ENCODE results near the gene SEC24C. TPM values are rescaled to one million over a fixed set of nuclear protein-coding genes. Genes with fewer than 3 reads are reported as not detected.
A peak's percentile ranks its signal among the peaks of the same experiment; 100 is the strongest.

The SEC24C gene
- total RNA-seq, 6 experiments from 2014 or later = 90.8 to 108 (median 97.7) TPM

DNA sequence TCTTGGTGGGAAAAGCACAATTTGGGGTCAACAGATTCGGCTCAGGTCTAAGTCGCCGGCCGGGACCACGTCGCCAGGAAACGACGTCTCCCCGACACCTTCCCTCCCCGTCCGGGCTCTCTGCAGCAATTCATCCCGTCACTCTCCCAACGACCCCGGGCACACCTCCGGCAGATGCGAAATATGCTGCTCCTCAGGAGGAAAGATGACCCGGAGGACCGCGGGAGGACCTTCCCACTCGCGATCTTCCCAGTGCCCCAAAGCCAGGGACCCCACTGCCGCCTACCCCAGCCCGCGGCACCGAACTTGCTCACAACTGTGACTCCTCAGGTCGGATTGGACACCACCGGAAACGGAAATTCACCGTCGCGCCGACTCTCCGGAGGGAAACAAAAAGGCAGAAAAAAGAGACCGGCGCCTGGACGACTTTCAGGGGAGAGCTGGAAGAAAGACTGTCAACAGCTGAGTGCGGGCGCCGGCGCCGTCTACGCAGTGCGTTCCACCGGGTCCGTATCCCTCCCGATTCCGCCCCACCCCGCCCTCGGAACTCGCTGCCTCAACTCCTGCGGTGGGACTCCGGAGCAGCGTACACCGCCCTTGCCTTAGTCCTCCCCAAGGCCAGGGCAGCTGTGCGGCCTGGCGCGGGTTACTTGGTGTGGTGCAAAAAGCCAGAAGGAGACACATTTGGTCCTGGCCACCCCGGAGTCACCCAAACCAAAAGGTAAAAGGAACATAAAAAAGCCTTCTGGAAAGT lies 13.8 kb upstream of the SEC24C start:
- Mint-ChIP-seq H3K4me1 (ENCODE audit: low read depth) (0 out of 2 replicates have a peak, but pooled peaks cover 4% of the 10 kb centered on the region), H3K9me3 (no peaks in the 10 kb centered on the region), H3K27me3 (ENCODE audit: insufficient read depth) (peaks cover 2% of the 10 kb centered on the region), H3K4me3 (peak overlapping the region; percentile 99), H3K27ac (peak overlapping the region; percentile 98), H3K36me3 (ENCODE audit: low read depth) (peaks cover 9% of the 10 kb centered on the region)
- TF ChIP-seq, protein P1, sequence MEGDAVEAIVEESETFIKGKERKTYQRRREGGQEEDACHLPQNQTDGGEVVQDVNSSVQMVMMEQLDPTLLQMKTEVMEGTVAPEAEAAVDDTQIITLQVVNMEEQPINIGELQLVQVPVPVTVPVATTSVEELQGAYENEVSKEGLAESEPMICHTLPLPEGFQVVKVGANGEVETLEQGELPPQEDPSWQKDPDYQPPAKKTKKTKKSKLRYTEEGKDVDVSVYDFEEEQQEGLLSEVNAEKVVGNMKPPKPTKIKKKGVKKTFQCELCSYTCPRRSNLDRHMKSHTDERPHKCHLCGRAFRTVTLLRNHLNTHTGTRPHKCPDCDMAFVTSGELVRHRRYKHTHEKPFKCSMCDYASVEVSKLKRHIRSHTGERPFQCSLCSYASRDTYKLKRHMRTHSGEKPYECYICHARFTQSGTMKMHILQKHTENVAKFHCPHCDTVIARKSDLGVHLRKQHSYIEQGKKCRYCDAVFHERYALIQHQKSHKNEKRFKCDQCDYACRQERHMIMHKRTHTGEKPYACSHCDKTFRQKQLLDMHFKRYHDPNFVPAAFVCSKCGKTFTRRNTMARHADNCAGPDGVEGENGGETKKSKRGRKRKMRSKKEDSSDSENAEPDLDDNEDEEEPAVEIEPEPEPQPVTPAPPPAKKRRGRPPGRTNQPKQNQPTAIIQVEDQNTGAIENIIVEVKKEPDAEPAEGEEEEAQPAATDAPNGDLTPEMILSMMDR (IDR thresholded peaks at IDR 0.05) = no peak
- peak; percentile 91 for DNase-seq

DNA sequence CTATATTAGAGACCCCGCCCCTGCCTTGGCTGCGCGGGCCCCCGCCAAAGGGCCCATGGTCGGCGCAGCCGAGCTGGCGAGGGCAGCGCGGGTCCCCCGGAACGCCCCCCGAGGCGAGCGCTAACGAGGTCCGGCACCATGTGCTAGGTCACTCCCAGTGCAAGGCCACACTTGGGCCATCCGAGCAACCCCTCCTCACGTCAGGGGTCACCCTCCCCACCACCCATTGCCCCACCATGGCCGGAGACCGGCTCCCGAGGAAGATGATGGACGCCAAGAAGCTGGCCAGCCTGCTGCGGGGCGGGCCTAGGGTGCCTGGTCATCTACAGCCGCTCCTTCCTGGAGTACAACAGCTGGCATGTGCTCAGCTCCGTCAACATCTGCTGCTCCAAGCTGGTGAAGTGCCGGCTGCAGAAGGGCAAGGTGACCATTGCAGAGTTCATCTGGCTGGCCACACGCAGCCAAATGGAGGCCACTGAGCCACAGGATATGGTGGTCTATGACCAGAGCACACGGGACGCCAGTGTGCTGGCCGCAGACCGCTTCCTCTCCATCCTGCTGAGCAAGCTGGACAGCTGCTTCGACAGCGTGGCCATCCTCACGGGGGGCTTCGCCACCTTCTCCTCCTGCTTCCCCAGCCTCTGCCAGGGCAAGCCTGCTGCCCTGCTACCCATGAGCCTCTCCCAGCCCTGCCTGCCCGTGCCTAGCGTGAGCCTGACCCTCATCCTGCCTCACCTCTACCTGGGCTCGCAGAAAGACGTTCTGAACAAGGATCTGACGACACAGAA lies 12.4 kb upstream of the SEC24C start:
- H3K4me3 Mint-ChIP-seq = peak overlapping the region; percentile 55
- H3K27me3 Mint-ChIP-seq (ENCODE audit: insufficient read depth) = peaks cover 2% of the 10 kb centered on the region
- H3K4me1 Mint-ChIP-seq (ENCODE audit: low read depth) = 0 out of 2 replicates have a peak, but pooled peaks cover 4% of the 10 kb centered on the region
- peak overlapping the region; percentile 33; the same call in 1 of the 2 replicates for H3K27ac Mint-ChIP-seq
- DNase-seq = no peak
- TF ChIP-seq, protein P1 (IDR thresholded peaks at IDR 0.05) = no peak
- no peaks in the 10 kb centered on the region for H3K9me3 Mint-ChIP-seq
- H3K36me3 Mint-ChIP-seq (ENCODE audit: low read depth) = peaks cover 4% of the 10 kb centered on the region

DNA sequence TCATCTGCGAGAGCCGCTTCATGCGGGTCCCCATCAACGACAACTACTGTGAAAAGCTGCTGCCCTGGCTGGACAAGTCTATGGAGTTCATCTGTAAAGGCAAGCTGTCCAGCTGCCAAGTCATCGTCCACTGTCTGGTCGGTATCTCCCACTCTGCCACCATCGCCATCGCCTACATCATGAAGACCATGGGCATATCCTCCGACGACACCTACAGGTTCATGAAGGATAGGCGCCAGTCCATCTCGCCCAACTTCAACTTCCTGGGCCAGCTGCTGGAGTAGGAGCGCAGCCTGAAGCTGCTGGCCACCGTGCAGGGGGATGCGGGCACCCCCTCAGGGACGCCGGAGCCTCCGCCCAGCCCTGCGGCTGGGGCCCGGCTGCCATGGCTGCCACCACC lies 11.7 kb upstream of the SEC24C start:
- 0 out of 2 replicates have a peak, but pooled peaks cover 4% of the 10 kb centered on the region for H3K4me1 Mint-ChIP-seq (ENCODE audit: low read depth)
- peaks cover 2% of the 10 kb centered on the region for H3K27me3 Mint-ChIP-seq (ENCODE audit: insufficient read depth)
- DNase-seq = no peak

DNA sequence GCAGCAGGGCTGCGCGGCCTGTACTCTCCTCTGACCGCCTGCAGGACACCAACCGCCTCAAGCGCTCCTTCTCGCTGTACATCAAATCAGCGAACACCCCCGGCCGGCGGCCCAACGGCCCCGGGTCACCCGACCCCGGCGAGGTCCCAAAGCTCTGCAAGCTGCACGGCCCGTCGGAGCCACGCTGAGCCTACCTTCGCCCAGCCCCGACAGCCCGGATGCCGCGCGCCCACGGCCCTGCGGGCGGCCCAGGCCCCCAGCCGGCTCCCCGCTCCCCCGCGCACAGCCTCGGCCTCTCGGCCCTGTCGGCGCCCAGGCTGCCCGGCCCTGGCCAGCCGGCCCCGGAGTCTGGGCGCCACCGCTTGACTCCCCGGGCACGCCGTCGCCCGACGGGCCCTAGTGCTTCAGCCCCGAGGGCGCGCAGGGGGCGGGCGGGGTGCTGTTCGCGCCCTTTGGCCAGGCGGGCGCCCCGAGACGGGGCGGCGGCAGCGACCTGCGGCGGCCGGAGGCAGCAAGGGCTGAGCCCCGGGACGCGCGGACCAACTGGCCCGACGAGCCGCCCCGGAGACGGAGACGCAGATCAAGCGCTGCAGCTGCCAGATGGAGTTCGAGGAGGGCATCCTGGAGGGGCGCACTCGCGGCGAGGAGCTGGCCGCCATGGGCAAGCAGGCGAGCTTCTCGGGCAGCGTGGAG lies 11.1 kb upstream of the SEC24C start:
- no peak overlapping the region for H3K27ac Mint-ChIP-seq
- TF ChIP-seq, protein P1 (IDR thresholded peaks at IDR 0.05) = no peak
- no peaks in the 10 kb centered on the region for H3K9me3 Mint-ChIP-seq
- peaks cover 2% of the 10 kb centered on the region for H3K27me3 Mint-ChIP-seq (ENCODE audit: insufficient read depth)
- no peak for DNase-seq
- no peak overlapping the region for H3K4me3 Mint-ChIP-seq
- H3K4me1 Mint-ChIP-seq (ENCODE audit: low read depth) = 0 out of 2 replicates have a peak, but pooled peaks cover 4% of the 10 kb centered on the region
- peaks cover 4% of the 10 kb centered on the region for H3K36me3 Mint-ChIP-seq (ENCODE audit: low read depth)

More for the DNA sequence above, 11.7 kb upstream of the SEC24C start:
- Mint-ChIP-seq H3K4me3 (peak overlapping the region; percentile 55), H3K36me3 (ENCODE audit: low read depth) (peaks cover 4% of the 10 kb centered on the region), H3K9me3 (no peaks in the 10 kb centered on the region), H3K27ac (peak overlapping the region; percentile 33; the same call in 1 of the 2 replicates)
- TF ChIP-seq, protein P1 (IDR thresholded peaks at IDR 0.05) = no peak

DNA sequence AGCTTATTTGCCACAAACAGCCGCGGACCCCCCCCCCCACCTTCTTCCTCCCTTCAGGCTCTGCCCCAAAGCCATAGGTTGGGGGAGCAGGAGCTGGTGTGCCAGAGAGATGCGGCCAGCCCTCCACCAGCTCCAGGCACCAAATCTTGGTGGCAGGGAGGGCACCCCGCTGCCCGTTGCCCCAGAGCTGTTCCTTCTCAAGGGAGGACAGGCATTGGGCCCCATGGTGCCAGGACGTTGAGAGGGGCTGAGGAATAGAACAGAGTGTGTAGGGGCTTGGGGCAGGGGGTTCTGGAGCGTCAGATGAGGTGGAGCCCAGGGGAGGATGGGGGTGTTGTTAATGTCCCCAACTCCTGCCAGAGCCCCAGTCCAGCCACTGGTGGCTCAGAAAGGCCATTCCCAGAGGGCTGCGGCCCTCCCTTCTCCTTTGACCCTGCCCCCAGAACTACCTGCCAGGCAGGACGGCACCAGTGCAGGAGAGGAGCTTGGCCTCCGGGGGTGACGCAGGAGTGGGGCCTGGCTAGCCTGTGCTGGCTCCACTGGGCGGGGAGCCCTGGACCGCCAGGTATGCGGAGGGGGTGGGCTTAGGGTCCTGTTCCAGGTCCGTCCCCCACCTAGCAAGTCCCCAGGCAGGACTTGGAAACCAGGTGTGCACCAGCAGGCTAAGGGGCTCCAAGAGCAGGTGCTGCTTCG lies 10.0 kb upstream of the SEC24C start:
- DNase-seq = no peak

More for the DNA sequence above, 10.0 kb upstream of the SEC24C start:
- Mint-ChIP-seq H3K36me3 (ENCODE audit: low read depth) (peaks cover 4% of the 10 kb centered on the region), H3K4me1 (ENCODE audit: low read depth) (0 out of 2 replicates have a peak, but pooled peaks cover 4% of the 10 kb centered on the region), H3K27ac (no peak overlapping the region), H3K9me3 (no peaks in the 10 kb centered on the region), H3K4me3 (no peak overlapping the region), H3K27me3 (ENCODE audit: insufficient read depth) (peaks cover 2% of the 10 kb centered on the region)
- TF ChIP-seq, protein P1 (IDR thresholded peaks at IDR 0.05) = no peak
